ENCODE measurements around the gene CCDC154. TPM values are rescaled to one million over a fixed set of nuclear protein-coding genes. Genes with fewer than 3 reads are reported as not detected.

CCDC154 gene
- total and polyA plus RNA-seq, 2 donors (not counting 1 experiment from before 2014, with no cell fraction given) = 12.4 to 22.9 TPM

DNA sequence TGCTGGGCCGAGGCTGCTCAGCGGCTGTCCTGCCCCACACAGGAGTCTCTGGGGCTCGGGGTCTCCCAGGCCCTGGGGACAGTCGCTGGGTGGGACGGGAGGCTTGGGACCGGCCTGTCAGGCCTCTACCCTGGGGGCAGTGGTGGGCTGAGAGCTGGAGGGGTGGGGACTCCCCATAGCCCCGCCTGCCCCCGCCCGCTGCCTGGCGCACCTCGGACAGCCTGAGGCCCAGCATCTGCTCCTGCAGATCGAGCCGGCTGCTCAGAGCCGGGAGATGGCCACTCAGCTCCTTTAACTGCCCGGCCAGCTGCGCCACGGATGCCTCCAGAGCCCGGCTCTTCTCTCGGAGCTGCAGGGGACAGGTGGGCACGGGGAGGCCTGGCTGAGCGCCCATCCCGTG is 6.8 kb downstream of the CCDC154 start:
- intact Hi-C loops (cut with micrococcal nuclease) = no loop called here
- Mint-ChIP-seq H3K4me1 (no peaks in the 10 kb centered on the region), H3K27me3 (no peaks in the 10 kb centered on the region), H3K9me3 (ENCODE audit: insufficient read depth) (no peaks in the 10 kb centered on the region), H3K4me3 (no peak overlapping the region), H3K27ac (no peak overlapping the region)
- TF ChIP-seq EZH2 (IDR thresholded peaks at IDR 0.05; ENCODE audit: borderline replicate concordance, insufficient read depth, low read depth, low read length, poor library complexity, severe bottlenecking) = no peak
- TF ChIP-seq, protein P1, sequence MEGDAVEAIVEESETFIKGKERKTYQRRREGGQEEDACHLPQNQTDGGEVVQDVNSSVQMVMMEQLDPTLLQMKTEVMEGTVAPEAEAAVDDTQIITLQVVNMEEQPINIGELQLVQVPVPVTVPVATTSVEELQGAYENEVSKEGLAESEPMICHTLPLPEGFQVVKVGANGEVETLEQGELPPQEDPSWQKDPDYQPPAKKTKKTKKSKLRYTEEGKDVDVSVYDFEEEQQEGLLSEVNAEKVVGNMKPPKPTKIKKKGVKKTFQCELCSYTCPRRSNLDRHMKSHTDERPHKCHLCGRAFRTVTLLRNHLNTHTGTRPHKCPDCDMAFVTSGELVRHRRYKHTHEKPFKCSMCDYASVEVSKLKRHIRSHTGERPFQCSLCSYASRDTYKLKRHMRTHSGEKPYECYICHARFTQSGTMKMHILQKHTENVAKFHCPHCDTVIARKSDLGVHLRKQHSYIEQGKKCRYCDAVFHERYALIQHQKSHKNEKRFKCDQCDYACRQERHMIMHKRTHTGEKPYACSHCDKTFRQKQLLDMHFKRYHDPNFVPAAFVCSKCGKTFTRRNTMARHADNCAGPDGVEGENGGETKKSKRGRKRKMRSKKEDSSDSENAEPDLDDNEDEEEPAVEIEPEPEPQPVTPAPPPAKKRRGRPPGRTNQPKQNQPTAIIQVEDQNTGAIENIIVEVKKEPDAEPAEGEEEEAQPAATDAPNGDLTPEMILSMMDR (IDR thresholded peaks at IDR 0.05) = no peak
- ChIA-PET CTCF (no interaction called here), POLR2A (no interaction called here)
- H3K4me3 ChIP-seq (ENCODE audit: control extremely low read depth in 1 of 5, extremely low read depth in 1 of 5, insufficient read depth in 1 of 5, low read depth in 2 of 5, low read length in 4 of 5) = no peak overlapping the region
- H3K4me1 ChIP-seq (ENCODE audit: control insufficient read depth in 2 of 2, insufficient read depth in 2 of 2, low read length in 2 of 2) = peaks cover 4 to 10% of the 10 kb centered on the region in 2 donors
- H3K27ac ChIP-seq (ENCODE audit: low read length in 2 of 2) = no peak overlapping the region
- no peaks in the 10 kb centered on the region for H3K27me3 ChIP-seq (replicated peaks in 1 of 4; ENCODE audit: control extremely low read depth in 1 of 4, control insufficient read depth in 3 of 4, insufficient read depth in 4 of 4, low read length in 3 of 4)
- no peak overlapping the region for H3K9ac ChIP-seq (ENCODE audit: low read length)
- ATAC-seq (ENCODE audit: low read depth) (no peak), DNase-seq (no peak)
- no peaks in the 10 kb centered on the region for H3K9me3 ChIP-seq (ENCODE audit: control extremely low read depth in 1 of 3, control insufficient read depth in 2 of 3, insufficient read depth in 1 of 3, low read length in 2 of 3)
- no peaks in the 10 kb centered on the region for H3K79me2 ChIP-seq (ENCODE audit: control insufficient read depth, insufficient read depth, low read length)
- H2AFZ ChIP-seq (ENCODE audit: insufficient read depth, low read depth, low read length, poor library complexity, severe bottlenecking) = no peak overlapping the region
- H3K36me3 ChIP-seq (replicated peaks in 1 of 2; ENCODE audit: control extremely low read depth in 1 of 2, control insufficient read depth in 1 of 2, extremely low read depth in 1 of 2, insufficient read depth in 2 of 2, low read length in 1 of 2) = no peaks in the 10 kb centered on the region
- no peak overlapping the region for H3K4me2 ChIP-seq (replicated peaks; ENCODE audit: low read depth, low read length, poor library complexity, severe bottlenecking)
- no peaks in the 10 kb centered on the region for H4K20me1 ChIP-seq (ENCODE audit: control insufficient read depth, insufficient read depth, low read length, poor library complexity, severe bottlenecking)
- WGBS (ENCODE audit: insufficient coverage) = 95% methylated on average over 19 of the region's 22 CpGs

DNA sequence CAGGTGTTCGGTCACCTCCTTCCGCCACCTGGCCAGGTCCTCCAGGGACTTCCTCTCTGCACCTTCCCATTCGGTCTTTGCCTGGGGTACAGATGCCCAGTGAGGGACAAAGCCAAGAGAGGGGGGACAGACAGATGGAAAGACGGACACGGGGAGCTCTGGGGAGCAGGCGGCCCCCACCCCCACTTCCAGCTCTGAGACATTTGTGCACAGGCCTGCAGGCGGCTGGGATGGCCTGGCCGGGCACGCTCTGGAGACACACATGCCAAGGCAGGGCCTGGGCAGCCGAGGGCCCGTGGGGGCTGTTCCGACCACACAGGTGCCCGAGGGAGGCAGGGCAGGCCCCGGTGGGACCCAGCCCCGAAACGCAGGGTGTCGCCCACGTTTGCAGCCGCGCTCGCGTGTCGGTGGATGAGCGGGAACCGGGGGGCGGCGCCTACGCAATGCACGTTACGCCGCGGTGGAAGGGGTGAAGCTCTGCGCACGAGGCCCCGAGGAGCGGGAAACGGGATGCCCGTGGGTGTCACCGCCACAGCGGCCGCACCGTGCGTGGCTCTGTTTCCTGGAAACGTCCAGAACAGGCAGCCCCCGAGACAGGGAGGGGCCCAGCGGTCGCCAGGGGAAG is 7.5 kb downstream of the CCDC154 start:
- Histone ChIP-seq H3K4me2 (replicated peaks; ENCODE audit: low read depth, low read length, poor library complexity, severe bottlenecking) (no peak overlapping the region), H3K79me2 (ENCODE audit: control insufficient read depth, insufficient read depth, low read length) (no peaks in the 10 kb centered on the region), H3K9ac (ENCODE audit: low read length) (no peak overlapping the region), H3K9me3 (ENCODE audit: control extremely low read depth in 1 of 3, control insufficient read depth in 2 of 3, insufficient read depth in 1 of 3, low read length in 2 of 3) (no peaks in the 10 kb centered on the region), H4K20me1 (ENCODE audit: control insufficient read depth, insufficient read depth, low read length, poor library complexity, severe bottlenecking) (no peaks in the 10 kb centered on the region), H2AFZ (ENCODE audit: insufficient read depth, low read depth, low read length, poor library complexity, severe bottlenecking) (no peak overlapping the region), H3K4me1 (ENCODE audit: control insufficient read depth in 2 of 2, insufficient read depth in 2 of 2, low read length in 2 of 2) (peaks cover 8 to 18% of the 10 kb centered on the region in 2 donors), H3K4me3 (ENCODE audit: control extremely low read depth in 1 of 5, extremely low read depth in 1 of 5, insufficient read depth in 1 of 5, low read depth in 2 of 5, low read length in 4 of 5) (no peak overlapping the region), H3K36me3 (replicated peaks in 1 of 2; ENCODE audit: control extremely low read depth in 1 of 2, control insufficient read depth in 1 of 2, extremely low read depth in 1 of 2, insufficient read depth in 2 of 2, low read length in 1 of 2) (no peaks in the 10 kb centered on the region), H3K27ac (ENCODE audit: low read length in 2 of 2) (no peak overlapping the region), H3K27me3 (replicated peaks in 1 of 4; ENCODE audit: control extremely low read depth in 1 of 4, control insufficient read depth in 3 of 4, insufficient read depth in 4 of 4, low read length in 3 of 4) (no peaks in the 10 kb centered on the region)
- ChIA-PET POLR2A (no interaction called here), CTCF (no interaction called here)
- DNase-seq (no peak), ATAC-seq (ENCODE audit: low read depth) (no peak)
- H3K4me3 Mint-ChIP-seq = no peak overlapping the region
- H3K4me1 Mint-ChIP-seq = peaks cover 4% of the 10 kb centered on the region
- no peaks in the 10 kb centered on the region for H3K9me3 Mint-ChIP-seq (ENCODE audit: insufficient read depth)
- WGBS (ENCODE audit: insufficient coverage) = 94% methylated on average over 47 of the region's 47 CpGs
- no peaks in the 10 kb centered on the region for H3K27me3 Mint-ChIP-seq
- H3K27ac Mint-ChIP-seq = no peak overlapping the region
- TF ChIP-seq, protein P1 (IDR thresholded peaks at IDR 0.05) = no peak
- TF ChIP-seq EZH2 (IDR thresholded peaks at IDR 0.05; ENCODE audit: borderline replicate concordance, insufficient read depth, low read depth, low read length, poor library complexity, severe bottlenecking) = no peak
- intact Hi-C loops (cut with micrococcal nuclease) = no loop called here
